ENCODE data around the gene INPP5A. TPM values are rescaled to one million over a fixed set of nuclear protein-coding genes. Genes with fewer than 3 reads are reported as not detected.
"Not testable (repeated sequence)": the region's sequence is repeated elsewhere in the genome, so short reads cannot be mapped to it uniquely, and the experiment has no call there.

Gene INPP5A
- total RNA-seq, 1 donor from 2014 or later: 35.4 TPM

GRCh38 chr10:132768346-132769248 is 231.0 kb downstream of the INPP5A start:
- peaks cover 14% of the 10 kb centered on the region for H3K27me3 Mint-ChIP-seq (ENCODE audit: low read depth)
- TF ChIP-seq CTCF (conservative IDR thresholded peaks at IDR 0.05): no peak
- DNase-seq (ENCODE audit: low read depth, low spot score): no peak
- H3K4me1 Mint-ChIP-seq: no peaks in the 10 kb centered on the region
- no peaks in the 10 kb centered on the region for H3K9me3 Mint-ChIP-seq
- H3K27ac Mint-ChIP-seq (ENCODE audit: unreplicated experiment): no peak overlapping the region
- H3K4me3 Mint-ChIP-seq: no peak overlapping the region
- peaks cover 21% of the 10 kb centered on the region for H3K36me3 Mint-ChIP-seq (ENCODE audit: low read depth)

GRCh38 chr10:132770061-132771021 is 232.8 kb downstream of the INPP5A start:
- H3K4me3 Mint-ChIP-seq: no peak overlapping the region
- no peaks in the 10 kb centered on the region for H3K9me3 Mint-ChIP-seq
- H3K36me3 Mint-ChIP-seq (ENCODE audit: low read depth): peaks cover 23% of the 10 kb centered on the region
- peaks cover 11% of the 10 kb centered on the region for H3K27me3 Mint-ChIP-seq (ENCODE audit: low read depth)
- no peak for TF ChIP-seq CTCF (conservative IDR thresholded peaks at IDR 0.05)
- H3K27ac Mint-ChIP-seq (ENCODE audit: unreplicated experiment): no peak overlapping the region
- no peak for DNase-seq (ENCODE audit: low read depth, low spot score)
- no peaks in the 10 kb centered on the region for H3K4me1 Mint-ChIP-seq

DNA sequence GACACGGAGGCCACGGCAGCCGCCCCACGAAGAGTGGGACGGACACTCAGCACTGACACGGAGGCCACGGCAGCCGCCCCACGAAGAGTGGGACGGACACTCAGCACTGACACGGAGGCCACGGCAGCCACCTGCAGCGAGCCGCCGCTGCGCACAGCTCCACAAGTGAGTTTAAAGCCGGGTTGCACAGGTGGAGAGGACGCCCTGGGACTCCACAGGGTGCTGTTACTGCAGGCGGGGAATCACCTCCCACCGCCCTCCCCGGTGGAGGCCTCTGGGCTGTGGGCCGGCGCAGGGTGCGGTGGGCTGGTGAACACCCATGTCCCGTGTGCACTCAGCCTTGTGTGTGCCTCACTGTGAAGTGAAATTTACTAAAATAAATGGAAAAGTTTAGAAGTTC is 235.2 kb downstream of the INPP5A start:
- not testable (repeated sequence) for DNase-seq (ENCODE audit: low read depth, low spot score); H3K4me1 Mint-ChIP-seq; H3K4me3 Mint-ChIP-seq; H3K9me3 Mint-ChIP-seq; H3K27ac Mint-ChIP-seq (ENCODE audit: unreplicated experiment)
- H3K27me3 Mint-ChIP-seq (ENCODE audit: low read depth): peaks cover 11% of the 10 kb centered on the region
- H3K36me3 Mint-ChIP-seq (ENCODE audit: low read depth): peaks cover 19% of the 10 kb centered on the region

DNA sequence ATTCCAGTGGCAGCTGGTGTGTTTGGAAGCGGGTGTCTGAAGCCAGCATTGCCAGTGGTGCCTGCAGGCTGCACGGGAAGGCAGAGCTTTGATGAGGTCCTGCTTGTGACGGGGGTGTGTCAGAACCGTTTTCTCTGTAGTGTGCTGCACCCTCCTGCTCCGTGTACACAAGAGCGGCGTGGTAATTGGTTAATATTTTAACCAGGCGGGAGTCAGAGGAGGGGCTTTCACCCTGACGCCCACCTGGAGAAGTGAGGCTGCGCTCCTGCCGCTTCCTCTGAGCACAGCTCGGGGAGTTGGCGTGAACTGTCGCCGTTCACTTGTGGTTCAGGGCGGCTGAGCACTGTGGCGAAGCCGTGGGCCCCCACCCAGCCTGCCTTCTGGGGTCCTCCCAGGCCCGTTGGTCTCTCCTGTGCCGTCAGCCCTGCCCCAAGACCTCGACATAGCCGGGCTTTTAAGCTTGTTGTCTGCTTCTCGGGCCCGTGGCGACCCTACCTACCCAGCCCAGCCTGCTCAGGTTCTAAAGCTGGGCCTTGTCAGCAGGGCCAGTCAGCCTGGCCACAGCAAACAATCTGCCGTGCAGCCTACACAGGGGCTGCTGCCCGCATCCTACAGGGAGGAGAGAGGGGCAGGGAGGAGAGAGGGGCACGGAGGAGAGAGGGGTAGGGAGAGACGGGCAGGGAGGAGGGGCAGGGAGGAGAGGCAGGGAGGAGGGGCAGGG is 236.8 kb downstream of the INPP5A start:
- peaks cover 14% of the 10 kb centered on the region for H3K27me3 Mint-ChIP-seq (ENCODE audit: low read depth)
- DNase-seq (ENCODE audit: low read depth, low spot score): no peak
- no peak overlapping the region for H3K27ac Mint-ChIP-seq (ENCODE audit: unreplicated experiment)
- no peak for TF ChIP-seq CTCF (conservative IDR thresholded peaks at IDR 0.05)
- H3K4me3 Mint-ChIP-seq: no peak overlapping the region
- no peaks in the 10 kb centered on the region for H3K9me3 Mint-ChIP-seq
- H3K36me3 Mint-ChIP-seq (ENCODE audit: low read depth): peaks cover 12% of the 10 kb centered on the region
- no peaks in the 10 kb centered on the region for H3K4me1 Mint-ChIP-seq

GRCh38 chr10:132774902-132775863 is 237.6 kb downstream of the INPP5A start:
- H3K9me3 Mint-ChIP-seq: no peaks in the 10 kb centered on the region
- DNase-seq (ENCODE audit: low read depth, low spot score): no peak
- TF ChIP-seq CTCF (conservative IDR thresholded peaks at IDR 0.05): no peak

More at GRCh38 chr10:132774902-132775863, 237.6 kb downstream of the INPP5A start:
- Mint-ChIP-seq H3K4me1 (no peaks in the 10 kb centered on the region), H3K27ac (ENCODE audit: unreplicated experiment) (no peak overlapping the region), H3K36me3 (ENCODE audit: low read depth) (peaks cover 12% of the 10 kb centered on the region), H3K27me3 (ENCODE audit: low read depth) (peaks cover 19% of the 10 kb centered on the region), H3K4me3 (no peak overlapping the region)
